HepG2 (cell line): ENCODE data around the gene CBX2. TPM values are rescaled to one million over a fixed set of nuclear protein-coding genes. Genes with fewer than 3 reads are reported as not detected.

Source experiments
- HNF4A ChIP-seq: sonication (generic); formaldehyde crosslinking; IDR thresholded peaks from 2 replicates; pipeline ENCODE4 v1.4.0; 2020; ENCODE audit warnings: missing genetic modification reagents
- KLF12 ChIP-seq: sonication (generic); formaldehyde crosslinking; IDR thresholded peaks from 2 replicates; pipeline ENCODE4 v1.4.0; 2020; ENCODE audit warnings: missing genetic modification reagents, borderline replicate concordance
- MAZ ChIP-seq, 2 experiments: sonication (generic) in 1 of 2; formaldehyde crosslinking in 1 of 2; IDR thresholded peaks; 2 replicates each; pipeline versions ENCODE4 v1.5.0 to v1.6.1; 2012 to 2020; ENCODE audit warnings: low read depth in 2 of 2, mild to moderate bottlenecking in 2 of 2, borderline replicate concordance in 1 of 2, improper control_type of control experiment in 1 of 2, low read length in 1 of 2, missing genetic modification reagents in 1 of 2, moderate library complexity in 1 of 2
- MTF2 ChIP-seq: sonication (generic); formaldehyde crosslinking; IDR thresholded peaks from 2 replicates; pipeline ENCODE4 v1.5.0; 2020; ENCODE audit warnings: missing genetic modification reagents, borderline replicate concordance
- NCOA1 ChIP-seq: sonication (generic); formaldehyde crosslinking; IDR thresholded peaks from 2 replicates; pipeline ENCODE4 v1.9.0; 2021; ENCODE audit warnings: missing genetic modification reagents
- NFIB ChIP-seq: sonication (generic); formaldehyde crosslinking; IDR thresholded peaks from 2 replicates; pipeline ENCODE4 v1.9.0; 2021; ENCODE audit warnings: missing genetic modification reagents, mild to moderate bottlenecking, borderline replicate concordance
- PRPF4 ChIP-seq: fragments of 200-400 bp; formaldehyde crosslinking; IDR thresholded peaks from 2 replicates; pipeline ENCODE4 v1.6.1; 2016; ENCODE audit warnings: low read length, low read depth; ENCODE audit not compliant: poor library complexity, severe bottlenecking
- SAFB2 ChIP-seq: sonication (generic); formaldehyde crosslinking; IDR thresholded peaks from 2 replicates; pipeline ENCODE4 v1.5.1; 2020; ENCODE audit warnings: missing genetic modification reagents, low read depth, mild to moderate bottlenecking, borderline replicate concordance
- SRSF1 ChIP-seq: fragments of 200-400 bp; formaldehyde crosslinking; optimal IDR thresholded peaks from 2 replicates; pipeline ENCODE3; 2017; ENCODE audit warnings: mild to moderate bottlenecking, low read depth, low read length, moderate library complexity
- TEAD3 ChIP-seq: optimal IDR thresholded peaks from 2 replicates; pipeline ENCODE3; 2016; ENCODE audit warnings: borderline replicate concordance
- WIZ ChIP-seq: sonication (generic); formaldehyde crosslinking; IDR thresholded peaks from 2 replicates; pipeline ENCODE4 v1.5.1; 2020; ENCODE audit warnings: mild to moderate bottlenecking, missing genetic modification reagents
- ZBED4 ChIP-seq: sonication (generic); formaldehyde crosslinking; IDR thresholded peaks from 2 replicates; pipeline ENCODE4 v1.4.0; 2020; ENCODE audit warnings: missing genetic modification reagents, borderline replicate concordance
- ZKSCAN8 ChIP-seq: IDR thresholded peaks from 2 replicates; pipeline ENCODE4 v1.6.1; 2016; ENCODE audit warnings: borderline replicate concordance, missing genetic modification reagents, missing compliant biosample characterization
- ZNF274 ChIP-seq: sonication (generic); formaldehyde crosslinking; IDR thresholded peaks from 2 replicates; pipeline ENCODE4 v1.5.1; 2020; ENCODE audit warnings: mild to moderate bottlenecking, missing genetic modification reagents
- ZNF337 ChIP-seq: sonication (generic); formaldehyde crosslinking; IDR thresholded peaks from 2 replicates; pipeline ENCODE4 v1.5.1; 2020; ENCODE audit warnings: missing genetic modification reagents, low read depth, mild to moderate bottlenecking, borderline replicate concordance
- ZNF484 ChIP-seq: sonication (generic); formaldehyde crosslinking; IDR thresholded peaks from 2 replicates; pipeline ENCODE4 v1.5.1; 2020; ENCODE audit warnings: mild to moderate bottlenecking, low read depth, missing genetic modification reagents, borderline replicate concordance
- ZNF615 ChIP-seq: sonication (generic); formaldehyde crosslinking; IDR thresholded peaks from 2 replicates; pipeline ENCODE4 v1.5.0; 2020; ENCODE audit warnings: mild to moderate bottlenecking, missing genetic modification reagents, borderline replicate concordance
- ZZZ3 ChIP-seq: sonication (generic); formaldehyde crosslinking; IDR thresholded peaks from 2 replicates; pipeline ENCODE4 v1.4.0; 2020; ENCODE audit warnings: missing genetic modification reagents, mild to moderate bottlenecking, borderline replicate concordance
- polyA plus RNA-seq, 8 experiments: library from polyadenylated mRNA; depleted of rRNA in 3 of 8; stranded (reverse) in 7 of 8; unstranded in 1 of 8; fragments of >200 nt; fragmentation: Illumina TruSeq in 4 of 8; extraction: Trizol in 4 of 8; gene quantifications; 2 replicates each; pipeline versions ENCODE4 v1.2.1 to v1.2.3, GENCODE V29; 2011 to 2016; ENCODE audit warnings: low read depth in 4 of 8, missing spikeins in 1 of 8, mixed read lengths in 1 of 8; ENCODE audit not compliant: insufficient read depth in 1 of 8
- total RNA-seq, 5 experiments: library from RNA; depleted of rRNA; stranded (reverse); fragments of >200 nt; fragmentation: Illumina TruSeq; extraction: Trizol; gene quantifications; 2 replicates each; pipeline ENCODE4 v1.2.3, GENCODE V29; 2016; ENCODE audit warnings: low read depth in 1 of 5

CBX2 gene
- total and polyA plus RNA-seq, 2 of the 13 experiments (the other 11 are each of a cell fraction or from before 2014, with no cell fraction given) = 14.5 to 31.1 TPM

DNA sequence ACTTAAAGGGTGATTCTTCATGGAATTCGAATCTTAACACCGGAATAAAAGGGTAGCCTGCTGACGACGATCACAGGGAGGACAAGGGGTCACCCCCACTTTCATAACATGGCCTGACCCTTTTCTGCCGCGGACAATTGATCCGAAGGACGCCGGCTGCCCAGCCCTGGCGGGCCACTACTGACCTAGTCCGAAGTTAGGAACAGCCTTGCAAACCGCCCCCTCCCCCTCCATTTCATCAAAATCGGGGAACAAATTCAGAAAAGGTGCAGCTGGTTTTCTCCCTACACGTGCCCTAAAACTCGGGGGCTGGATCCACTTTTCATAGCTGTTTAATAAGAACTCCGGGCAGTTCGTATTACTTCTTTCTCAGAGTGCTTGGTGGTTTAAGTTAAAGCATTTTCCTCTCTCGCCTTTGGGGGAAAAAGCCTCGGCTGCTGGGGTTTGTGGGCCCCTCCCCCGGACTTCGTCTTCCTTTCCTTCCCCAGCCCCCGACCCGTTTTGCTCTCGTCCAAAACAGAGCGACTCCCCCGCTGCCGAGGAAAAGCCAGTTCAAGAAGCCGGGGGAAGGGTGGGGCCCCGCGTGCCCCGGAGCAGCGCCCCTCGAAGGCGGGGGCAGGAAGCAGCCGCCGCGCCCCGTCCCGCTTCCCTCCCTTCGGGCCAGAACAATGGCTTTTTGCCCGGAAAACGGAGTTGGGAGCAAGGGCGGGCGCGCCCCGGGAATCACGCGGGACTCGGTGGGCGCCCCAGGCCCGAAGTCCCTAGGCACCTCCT is 641 bp upstream of the CBX2 start (continued):
- TF ChIP-seq ZBED4 = no peak; the same call in 1 of the 2 replicates
- no peak for TF ChIP-seq SAFB2
- no peak for TF ChIP-seq WIZ (CRISPR knock-in tag)
- TF ChIP-seq MTF2 (CRISPR knock-in tag) = no peak
- TF ChIP-seq SRSF1 = no peak
- peak; percentile 34; the same call in 1 of the 2 replicates for TF ChIP-seq MAZ (IDR thresholded peaks at IDR 0.05; ENCODE audit: borderline replicate concordance, low read depth, low read length)
- no peak for TF ChIP-seq MAZ (CRISPR knock-in tag; IDR thresholded peaks at IDR 0.05; ENCODE audit: low read depth)
- no peak for TF ChIP-seq ZNF337 (CRISPR knock-in tag)
- TF ChIP-seq KLF12 (CRISPR knock-in tag) = peak; percentile 86; the same call in 1 of the 2 replicates
- TF ChIP-seq TEAD3 (CRISPR knock-in tag) = peak; percentile 46
- TF ChIP-seq NFIB (CRISPR knock-in tag) = no peak
- TF ChIP-seq HNF4A (CRISPR knock-in tag) = no peak
- TF ChIP-seq ZNF615 = no peak
- TF ChIP-seq PRPF4 = no peak
- TF ChIP-seq ZZZ3 (CRISPR knock-in tag) = no peak
- no peak for TF ChIP-seq ZNF484 (CRISPR knock-in tag)
- no peak; the same call in 1 of the 2 replicates for TF ChIP-seq NCOA1 (CRISPR knock-in tag)
- TF ChIP-seq ZKSCAN8 (CRISPR knock-in tag) = no peak
- TF ChIP-seq ZNF274 (CRISPR knock-in tag) = peak; percentile 53; the same call in 1 of the 2 replicates
